RWPE1 (cell line): ENCODE measurements around the gene GUF1.

Source experiments
- CTCF ChIA-PET: fragments of 350-600 bp; sonication (Branson Sonifier 250); formaldehyde crosslinking; extraction: SDS; loops from one replicate; lab custom pipeline; 2021; lab: Yijun Ruan, JAX
- POLR2A ChIA-PET: fragments of 400-600 bp; formaldehyde crosslinking; extraction: SDS; loops from one replicate; lab custom pipeline; 2020; ENCODE audit warnings: antibody characterized with exemption; ENCODE audit not compliant: low non-redundant PET; lab: Yijun Ruan, JAX
- DNase-seq: peaks from one replicate; pipeline ENCODE4 v3.0.0; 2012; ENCODE audit warnings: low spot score
- H3K27ac ChIP-seq: fragments of 450-650 bp; 2 replicates; pipeline ENCODE4 v1.5.1; 2017
- TF ChIP-seq, protein P1 (sequence below): fragments of 450-650 bp; conservative IDR thresholded peaks from 2 replicates; pipeline ENCODE4 v1.5.1; 2017; ENCODE audit warnings: low read depth, mild to moderate bottlenecking

The GUF1 gene

DNA sequence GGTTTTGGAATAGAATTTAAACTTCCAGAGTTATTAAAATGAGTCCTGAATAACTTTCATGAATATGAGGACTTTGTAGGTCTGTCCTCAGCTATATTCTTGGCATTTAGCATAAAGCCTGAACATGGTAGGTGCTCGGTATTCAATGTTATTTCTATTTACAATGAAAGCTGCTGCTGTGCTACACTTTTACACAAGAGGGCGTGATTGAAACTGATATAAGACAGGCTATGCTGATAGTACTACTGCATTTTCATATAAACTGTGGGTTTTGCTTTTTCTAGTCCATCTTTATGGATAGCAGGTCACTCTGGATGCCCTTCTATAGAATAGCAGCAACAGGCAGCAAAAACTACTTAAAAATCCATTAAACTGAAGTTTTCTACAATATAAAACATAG lies 60.4 kb downstream of the GUF1 start:
- CTCF ChIA-PET, result interaction anchor here (0.6 to 0.8 kb wide), 2 partner anchors 11 to 12 kb away, joined by 3 to 4 read pairs; partner anchors contain the start of gene GNPDA2
- POLR2A ChIA-PET, result no interaction called here
- DNase-seq, result no peak
- TF ChIP-seq, protein P1, sequence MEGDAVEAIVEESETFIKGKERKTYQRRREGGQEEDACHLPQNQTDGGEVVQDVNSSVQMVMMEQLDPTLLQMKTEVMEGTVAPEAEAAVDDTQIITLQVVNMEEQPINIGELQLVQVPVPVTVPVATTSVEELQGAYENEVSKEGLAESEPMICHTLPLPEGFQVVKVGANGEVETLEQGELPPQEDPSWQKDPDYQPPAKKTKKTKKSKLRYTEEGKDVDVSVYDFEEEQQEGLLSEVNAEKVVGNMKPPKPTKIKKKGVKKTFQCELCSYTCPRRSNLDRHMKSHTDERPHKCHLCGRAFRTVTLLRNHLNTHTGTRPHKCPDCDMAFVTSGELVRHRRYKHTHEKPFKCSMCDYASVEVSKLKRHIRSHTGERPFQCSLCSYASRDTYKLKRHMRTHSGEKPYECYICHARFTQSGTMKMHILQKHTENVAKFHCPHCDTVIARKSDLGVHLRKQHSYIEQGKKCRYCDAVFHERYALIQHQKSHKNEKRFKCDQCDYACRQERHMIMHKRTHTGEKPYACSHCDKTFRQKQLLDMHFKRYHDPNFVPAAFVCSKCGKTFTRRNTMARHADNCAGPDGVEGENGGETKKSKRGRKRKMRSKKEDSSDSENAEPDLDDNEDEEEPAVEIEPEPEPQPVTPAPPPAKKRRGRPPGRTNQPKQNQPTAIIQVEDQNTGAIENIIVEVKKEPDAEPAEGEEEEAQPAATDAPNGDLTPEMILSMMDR, result peak; percentile 46
- H3K27ac ChIP-seq, result no peak overlapping the region

GRCh38 chr4:44740201-44740600 lies 62.0 kb downstream of the GUF1 start:
- no peak for DNase-seq
- ChIA-PET POLR2A (no interaction called here), CTCF (interaction anchor here (0.5 kb wide), 1 partner anchor 54 kb away, joined by 3 read pairs; no protein-coding TSS in a partner anchor)
- TF ChIP-seq, protein P1, result no peak
- no peak overlapping the region for H3K27ac ChIP-seq
